HG03135 (cell line): Measurements from ENCODE around the gene CFAP69.
"Not testable (repeated sequence)": the region's sequence is repeated elsewhere in the genome, so short reads cannot be mapped to it uniquely, and the experiment has no call there.

Source experiments
- ATAC-seq: cut with Tn5 transposase; IDR thresholded peaks from one replicate; pipeline ENCODE4 v1.9.1; 2021; ENCODE audit warnings: mild to moderate bottlenecking, moderate library complexity; ENCODE audit not compliant: unreplicated experiment

Gene CFAP69

DNA sequence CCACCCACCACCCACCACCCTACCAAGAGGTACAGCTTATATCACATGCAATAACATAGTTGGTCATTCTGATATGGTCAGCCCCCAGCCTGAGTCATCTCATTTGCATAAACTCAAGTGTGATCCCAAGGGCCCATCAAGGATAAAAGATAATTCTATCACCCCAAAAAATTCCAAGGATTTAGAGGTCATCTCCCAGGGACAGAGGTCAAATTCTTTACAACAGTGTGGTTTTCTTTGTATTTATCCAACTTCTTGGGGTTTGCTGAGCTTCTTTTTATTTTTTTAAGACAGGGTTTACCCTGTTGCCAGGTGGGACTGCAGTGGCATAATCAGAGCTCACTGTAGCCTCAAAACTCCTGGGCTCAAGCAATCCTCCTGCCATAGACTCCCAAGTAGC is 92.1 kb downstream of the CFAP69 start:
- no peak for ATAC-seq

DNA sequence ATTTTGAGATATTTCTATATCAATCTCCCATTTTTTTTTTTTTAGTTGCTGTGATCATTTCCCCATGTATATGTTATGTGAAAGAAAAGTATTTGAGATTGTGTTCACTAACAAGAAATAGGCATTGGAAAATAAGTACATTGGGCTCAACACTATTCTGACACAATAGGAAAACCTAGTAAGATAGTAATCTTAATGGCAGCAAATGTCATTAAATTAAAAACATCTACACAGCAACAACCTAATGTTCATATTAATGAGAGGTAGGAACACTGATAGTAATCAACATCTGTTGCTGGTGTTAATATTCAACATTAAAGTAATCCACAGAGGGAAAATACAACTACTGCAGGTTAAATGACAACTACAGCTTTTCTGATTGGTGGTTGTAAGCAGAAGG is 100.0 kb downstream of the CFAP69 start:
- ATAC-seq = no peak

DNA sequence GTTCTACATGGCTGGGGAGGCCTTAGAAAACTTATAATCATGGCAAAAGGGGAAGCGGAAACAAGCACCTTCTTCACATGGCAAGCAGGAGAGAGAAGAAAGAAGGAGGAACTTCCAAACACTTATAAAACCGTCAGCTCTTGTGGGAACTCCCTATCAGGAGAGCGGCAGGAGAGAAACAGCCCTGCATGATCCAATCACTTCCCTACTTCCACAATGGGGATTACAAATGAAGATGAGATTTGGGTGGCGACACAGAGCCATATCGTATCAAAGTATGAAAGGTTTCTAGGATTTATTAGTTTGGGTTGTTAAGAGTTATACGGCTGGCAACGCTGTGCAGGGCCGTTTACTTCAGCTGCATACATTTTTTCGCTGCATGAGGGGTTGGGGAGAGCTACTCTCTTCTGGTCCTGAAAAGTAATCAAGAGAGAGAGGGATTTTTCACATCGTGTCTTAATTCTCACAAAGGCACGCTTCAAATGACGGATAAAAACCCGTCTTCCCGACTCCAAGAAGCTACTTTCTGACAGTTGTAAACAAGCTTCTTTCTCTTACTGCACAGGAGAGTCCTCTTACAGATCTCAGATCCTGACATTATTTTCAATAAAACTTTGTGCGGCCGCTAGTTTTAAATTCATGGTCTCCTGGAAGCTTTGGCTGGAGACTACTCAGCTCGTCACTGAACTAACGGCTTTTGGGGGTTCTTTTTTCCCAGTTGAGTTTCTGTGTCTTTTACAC is 100.8 kb downstream of the CFAP69 start:
- ATAC-seq = peak; percentile 16

DNA sequence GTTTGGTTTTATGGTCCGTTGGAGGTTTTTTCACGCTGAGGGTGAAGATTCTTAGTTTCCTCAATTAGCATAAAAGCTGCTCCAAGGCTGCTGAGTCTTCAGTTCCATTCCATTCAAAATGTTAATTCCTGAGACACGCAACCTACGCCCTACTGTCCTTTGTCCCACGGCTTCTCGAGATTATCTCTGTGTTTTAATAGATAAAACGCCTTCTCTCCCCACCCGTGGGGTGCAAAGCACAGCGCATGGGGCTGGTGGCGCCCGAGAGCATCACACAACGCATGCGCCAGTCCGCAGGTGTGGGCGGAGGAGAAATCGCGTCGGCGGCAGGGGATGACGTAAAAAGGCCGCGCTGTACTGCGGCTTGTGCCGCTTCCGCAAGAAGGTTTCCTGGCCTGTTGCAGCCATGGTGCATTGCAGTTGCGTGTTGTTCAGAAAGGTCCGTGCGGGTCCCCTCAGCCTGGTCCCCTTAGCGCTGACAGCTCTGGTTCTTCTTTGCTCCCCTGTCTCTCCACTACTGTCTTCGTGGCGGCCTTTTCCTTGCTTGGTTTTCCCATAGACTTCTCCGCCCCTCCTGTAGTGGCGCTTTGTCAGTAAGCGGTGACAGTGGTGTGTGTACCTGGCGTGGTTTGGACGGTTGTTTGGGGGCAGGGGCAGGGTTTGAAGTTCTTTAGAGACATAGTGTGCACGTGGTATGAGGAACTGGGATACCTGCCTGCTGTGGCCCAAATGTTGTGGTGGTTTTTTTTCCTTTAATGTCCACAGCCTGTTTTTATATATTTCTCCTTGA is 101.6 kb downstream of the CFAP69 start, which contains the start of gene GTPBP10:
TSS of gene GTPBP10 (plus strand) at position 381 of the 790 bp plus-strand sequence. CDS start at position 407, 26 bp downstream.
- peak; percentile 92 for ATAC-seq

DNA sequence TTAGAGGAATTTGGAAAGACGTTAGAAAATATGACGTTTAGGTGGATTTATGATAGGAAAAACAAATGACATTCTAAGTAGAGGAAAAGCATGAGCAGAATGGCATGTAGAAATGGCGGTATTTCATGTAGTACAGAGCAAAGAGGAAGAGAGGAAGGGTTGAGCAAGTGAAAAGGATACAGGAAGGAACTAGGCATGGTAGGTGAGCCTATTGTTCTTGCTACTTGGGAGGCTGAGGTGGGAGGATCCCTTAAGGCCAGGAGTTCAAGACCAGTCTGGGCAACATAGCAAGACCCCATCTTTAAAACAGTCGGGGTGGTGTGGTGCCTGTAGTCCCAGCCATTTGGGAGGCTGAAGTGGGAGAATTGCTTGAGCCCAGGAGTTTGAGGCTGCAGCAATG is 102.8 kb downstream of the CFAP69 start:
- ATAC-seq = no peak

DNA sequence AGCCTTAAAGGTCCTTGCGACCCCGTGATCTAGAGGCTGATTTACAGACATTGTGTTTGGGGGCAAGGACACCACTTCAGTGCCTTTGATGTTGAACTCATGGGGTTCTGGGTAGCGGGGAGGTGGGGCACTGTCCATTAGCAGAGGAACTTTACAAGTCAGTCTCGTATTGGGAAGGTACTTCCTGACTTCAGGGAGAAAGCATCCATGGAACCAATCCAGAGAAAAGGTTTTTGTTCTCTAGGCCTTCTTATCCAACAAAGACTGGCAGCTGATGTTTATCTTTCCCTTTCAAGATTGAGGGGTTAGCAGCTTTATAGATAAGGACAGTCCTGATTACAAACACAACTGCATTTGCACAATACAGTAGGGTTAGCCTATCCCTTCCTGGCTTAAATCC is 104.3 kb downstream of the CFAP69 start:
- ATAC-seq = no peak

DNA sequence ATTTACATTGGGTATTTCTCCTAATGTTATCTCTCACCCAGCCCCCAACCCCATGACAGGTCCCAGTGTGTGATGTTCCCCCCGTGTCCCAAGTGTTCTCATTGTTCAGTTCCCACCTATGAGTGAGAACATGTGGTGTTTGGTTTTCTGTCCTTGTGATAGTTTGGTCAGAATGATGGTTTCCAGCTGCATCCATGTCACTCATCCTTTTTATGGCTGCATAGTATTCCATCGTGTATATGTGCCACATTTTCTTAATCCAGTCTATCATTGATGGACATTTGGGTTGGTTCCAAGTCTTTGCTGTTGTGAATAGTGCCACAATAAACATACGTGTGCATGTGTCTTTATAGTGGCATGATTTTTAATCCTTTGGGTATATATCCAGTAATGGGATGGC is 105.1 kb downstream of the CFAP69 start:
- not testable (repeated sequence) for ATAC-seq

DNA sequence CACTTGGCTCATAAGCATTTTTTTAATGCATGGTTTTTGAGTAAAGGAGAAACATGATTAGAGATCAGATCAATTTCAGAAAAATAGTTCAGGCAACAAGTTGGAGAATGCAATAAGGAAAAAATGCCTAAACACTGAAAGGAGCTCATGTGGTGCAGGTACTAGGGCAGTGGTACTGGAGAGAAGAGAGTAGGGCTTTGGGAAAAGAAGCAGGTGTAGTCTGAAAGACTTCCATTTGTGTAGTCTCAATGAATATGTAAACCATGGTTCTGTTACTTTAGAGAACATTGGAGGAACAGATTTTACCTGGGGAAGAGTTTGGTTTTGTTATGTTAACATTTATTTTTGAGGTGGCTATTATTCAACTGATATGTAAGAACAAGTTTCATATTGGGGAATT is 107.0 kb downstream of the CFAP69 start:
- no peak for ATAC-seq
